Left cardiac atrium (tissue), 4 donors: ENCODE data around the gene AGTRAP. TPM values are rescaled to one million over a fixed set of nuclear protein-coding genes. Genes with fewer than 3 reads are reported as not detected.

Experiments
- ATAC-seq, 2 donors: fragments of 200-7000 bp; cut with Tn5 transposase; one replicate each; pipeline ENCODE4 v1.9.1; 2020; ENCODE audit warnings: mild to moderate bottlenecking in 2 of 2, moderate library complexity in 2 of 2
- DNase-seq: peaks from one replicate; pipeline ENCODE4 v3.0.0-alpha.2; 2020
- intact Hi-C, 2 donors: fragments of 100-400 bp; cut with DNase I; formaldehyde crosslinking; loops; one replicate each; pipeline versions ENCODE4 v1.14.1 to v1.15.1; 2022 to 2023
- total RNA-seq, 2 donors: library from RNA; stranded (reverse); fragmentation: NEBNext Ultra II Directional; extraction: Animal tissue kit (Norgen Biotek cat#: 25700); gene quantifications; one replicate each; pipeline ENCODE4 v1.2.1, GENCODE V29; 2021
- donor health status: DM: no; HTN: yes; CAD: no.
- donor health status: DM: no; HTN: yes; CAD: no; lungs with severe emphysema.
- donor health status: DM: yes; HTN: yes; CAD: no.
- donor health status: Dilated cardiomyopathy.

Gene AGTRAP
- total RNA-seq, 2 donors from 2014 or later: 25.4 to 25.7 TPM

DNA sequence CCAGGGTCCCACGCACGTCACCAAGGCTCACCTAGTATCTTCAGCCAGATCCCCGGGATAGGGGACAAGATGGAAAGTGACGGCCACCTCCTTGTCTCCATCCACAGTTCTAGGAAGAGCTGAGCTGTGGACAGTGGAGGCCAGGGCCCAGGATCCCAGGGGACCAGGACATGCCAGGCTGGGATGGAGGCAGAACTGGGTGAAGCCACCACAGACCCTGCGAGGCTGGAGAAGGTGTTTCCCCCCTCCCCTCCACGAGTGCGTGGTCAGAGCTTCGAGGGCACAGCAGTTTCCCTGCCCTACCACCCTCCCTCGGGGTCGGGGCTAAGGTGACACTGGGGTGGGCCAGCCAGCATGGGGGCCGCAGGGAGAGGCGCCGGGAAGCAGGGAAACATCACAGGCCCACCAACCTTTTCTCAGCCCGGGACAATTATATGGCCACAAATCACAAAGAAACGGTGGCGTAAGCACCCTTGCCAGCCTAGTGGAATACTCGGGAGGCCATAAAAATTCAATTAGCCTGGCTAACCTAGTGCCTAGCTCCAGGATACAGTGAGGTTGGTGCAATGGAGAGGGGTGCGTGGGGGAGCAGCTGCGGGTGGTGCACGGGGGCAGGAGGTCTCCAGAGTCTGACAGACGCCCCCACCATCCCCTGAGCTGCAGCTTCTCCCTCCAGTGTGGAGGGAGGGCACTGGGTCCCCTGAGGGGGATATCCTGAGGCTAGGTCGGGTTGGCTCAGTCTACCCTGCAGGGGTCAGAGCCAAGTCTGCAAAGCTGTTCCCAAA lies 31.1 kb upstream of the AGTRAP start:
- DNase-seq (no peak), ATAC-seq (no peak)
- intact Hi-C loops: no loop called here

DNA sequence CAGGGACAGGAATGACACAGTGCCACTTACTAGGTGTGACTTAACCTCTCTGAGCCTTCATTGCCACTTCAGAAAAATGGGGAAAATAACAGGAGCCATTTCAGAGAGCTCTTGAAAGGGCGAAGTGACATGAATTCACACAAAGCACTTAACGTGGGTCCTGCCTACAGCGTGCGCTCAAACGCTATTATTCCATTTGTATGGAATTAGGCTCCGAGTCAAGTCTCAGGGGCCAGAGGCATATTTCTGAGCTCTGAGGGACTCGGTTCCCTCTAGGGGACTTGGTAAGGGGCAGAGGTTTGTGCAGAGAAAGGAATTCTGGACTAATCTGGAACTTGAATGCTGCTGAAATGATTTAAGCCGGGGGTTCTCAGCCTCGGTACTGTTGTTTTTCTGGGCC lies 30.3 kb upstream of the AGTRAP start:
- no peak for DNase-seq
- intact Hi-C loops: no loop called here
- ATAC-seq: no peak

DNA sequence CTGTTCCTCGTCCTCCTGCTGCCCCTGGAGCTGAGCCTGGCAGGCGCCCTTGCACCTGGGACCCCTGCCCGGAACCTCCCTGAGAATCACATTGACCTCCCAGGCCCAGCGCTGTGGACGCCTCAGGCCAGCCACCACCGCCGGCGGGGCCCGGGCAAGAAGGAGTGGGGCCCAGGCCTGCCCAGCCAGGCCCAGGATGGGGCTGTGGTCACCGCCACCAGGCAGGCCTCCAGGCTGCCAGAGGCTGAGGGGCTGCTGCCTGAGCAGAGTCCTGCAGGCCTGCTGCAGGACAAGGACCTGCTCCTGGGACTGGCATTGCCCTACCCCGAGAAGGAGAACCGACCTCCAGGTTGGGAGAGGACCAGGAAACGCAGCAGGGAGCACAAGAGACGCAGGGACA lies 29.6 kb upstream of the AGTRAP start:
- ATAC-seq (no peak), DNase-seq (no peak)
- intact Hi-C loops: no loop called here

DNA sequence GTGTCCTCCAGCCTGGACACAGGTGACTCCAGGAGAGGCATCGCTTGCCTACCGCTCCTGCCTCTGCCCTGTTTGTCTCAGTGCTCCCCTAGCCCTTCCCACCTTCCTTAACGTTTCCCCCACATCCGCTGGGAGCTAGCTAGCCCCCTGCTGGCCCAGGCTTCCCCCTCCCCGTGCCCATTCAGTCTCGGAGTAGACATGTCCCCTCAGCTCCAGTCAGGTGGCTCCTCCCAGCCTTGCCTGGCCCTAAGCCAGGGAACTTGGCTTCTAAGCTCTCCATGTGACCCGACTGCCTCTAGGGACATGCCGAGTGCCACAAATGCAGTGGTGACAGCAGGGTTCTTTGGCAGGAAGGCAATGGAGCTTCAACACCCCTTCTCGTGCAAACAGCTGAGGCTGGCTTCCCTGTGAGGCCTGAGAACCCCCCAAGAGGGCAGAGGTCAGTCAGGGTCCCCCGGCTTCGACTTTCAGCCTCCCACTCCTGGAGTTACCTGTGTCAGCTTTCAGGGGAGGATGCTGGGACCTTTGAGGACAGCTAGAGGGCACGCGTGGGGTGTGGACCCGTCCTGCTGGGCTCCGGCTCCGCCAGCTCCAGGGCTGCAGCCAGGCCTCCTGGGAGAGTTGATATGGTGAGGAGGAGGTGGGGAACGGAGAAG lies 28.2 kb upstream of the AGTRAP start:
- intact Hi-C loops: no loop called here
- DNase-seq: peak; percentile 66
- ATAC-seq: peak; percentile 69 to 88

DNA sequence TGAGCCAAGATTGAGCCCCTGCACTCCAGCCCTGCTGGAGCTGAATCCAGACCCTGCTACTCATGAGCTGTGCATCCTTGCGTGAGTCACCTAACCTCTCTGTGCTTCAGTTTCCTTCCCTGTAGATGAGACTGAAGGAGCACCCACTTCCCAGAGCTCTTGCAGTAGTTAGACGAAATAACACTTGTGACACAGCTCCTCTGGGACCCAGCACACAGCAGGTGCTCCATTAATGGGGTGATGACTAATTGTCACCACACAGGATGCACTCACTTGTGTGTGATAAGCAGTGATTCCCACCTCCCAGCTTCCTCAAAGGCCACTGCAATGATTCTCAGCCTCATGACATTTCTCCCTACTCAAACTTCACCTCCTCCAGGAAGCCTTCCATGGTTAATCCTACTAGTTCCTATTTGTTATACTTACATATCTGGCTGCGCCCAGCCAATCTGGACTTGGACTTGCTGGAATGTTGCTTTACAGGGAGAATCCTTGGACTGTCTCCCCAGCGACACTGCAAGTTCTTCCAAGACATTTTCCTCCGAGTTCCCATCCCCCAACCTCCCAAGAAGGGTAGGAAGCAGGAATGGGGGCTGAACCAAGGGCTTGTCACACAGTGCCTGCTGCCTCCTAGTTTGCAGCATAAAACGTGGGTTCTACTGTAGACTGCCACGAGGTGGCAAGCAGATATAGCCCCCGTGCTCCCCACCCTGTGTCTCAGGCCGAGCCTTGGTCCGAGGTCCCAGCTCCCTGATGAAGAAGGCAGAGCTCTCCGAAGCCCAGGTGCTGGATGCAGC lies 27.2 kb upstream of the AGTRAP start:
- intact Hi-C loops: no loop called here
- DNase-seq: no peak
- no peak for ATAC-seq

DNA sequence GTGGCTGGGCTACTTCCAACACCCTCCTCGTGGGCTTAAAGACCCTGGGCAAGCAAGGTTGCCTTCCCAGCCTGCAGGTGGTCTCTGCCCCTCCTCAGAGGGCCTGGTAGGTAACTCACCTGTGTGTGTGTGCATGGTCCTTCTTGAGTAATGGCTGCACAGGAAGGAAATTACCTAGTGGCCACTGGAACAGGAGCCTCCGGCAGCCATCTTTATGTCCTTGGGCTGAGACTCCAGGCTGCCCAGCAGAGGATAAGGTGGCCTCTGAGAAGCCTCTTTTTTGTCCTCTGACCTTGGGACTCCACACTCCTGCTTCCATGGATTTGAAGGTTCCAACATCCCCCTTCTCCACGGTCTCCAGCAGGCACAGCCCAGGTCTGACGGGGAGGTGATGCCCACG lies 24.4 kb upstream of the AGTRAP start:
- ATAC-seq (no peak), DNase-seq (no peak)
- intact Hi-C loops: no loop called here

DNA sequence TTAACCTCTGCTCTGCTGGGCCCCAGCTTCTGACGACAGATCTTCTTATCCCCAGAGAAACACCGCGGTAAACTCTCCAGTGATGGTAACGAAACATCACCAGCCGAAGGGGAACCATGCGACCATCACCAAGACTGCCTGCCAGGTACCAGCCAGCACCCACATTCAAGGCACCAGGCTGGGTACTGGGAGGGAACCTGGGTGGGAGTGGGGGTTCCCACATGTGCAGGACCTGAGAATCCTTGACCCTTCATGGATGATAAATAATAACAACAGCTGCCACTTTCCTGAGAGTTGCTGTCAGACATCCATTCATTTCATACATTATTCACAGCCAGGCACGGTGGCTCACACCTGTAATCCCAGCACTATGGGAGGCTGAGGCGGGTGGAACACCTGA lies 23.7 kb upstream of the AGTRAP start:
- intact Hi-C loops: no loop called here
- DNase-seq (no peak), ATAC-seq (no peak)

DNA sequence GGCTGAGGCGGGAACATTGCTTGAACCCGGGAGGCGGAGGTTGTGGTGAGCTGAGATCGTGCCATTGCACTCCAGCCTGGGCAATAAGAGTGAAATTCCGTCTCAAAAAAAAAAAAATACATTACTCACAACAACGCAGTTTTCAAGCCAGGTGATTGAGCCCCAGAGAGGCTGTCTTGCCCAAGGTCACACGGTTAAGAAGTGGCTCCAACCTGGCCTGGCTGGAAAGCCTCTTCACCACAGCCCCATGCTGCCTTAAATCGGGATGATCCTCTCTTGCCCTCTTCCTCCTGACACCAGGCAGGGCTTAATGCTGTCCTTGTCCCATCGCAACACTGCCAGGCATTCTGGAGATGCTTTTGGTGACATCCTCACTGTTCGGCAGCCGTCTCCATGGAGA lies 22.8 kb upstream of the AGTRAP start:
- intact Hi-C loops: no loop called here
- DNase-seq (no peak), ATAC-seq (no peak)

DNA sequence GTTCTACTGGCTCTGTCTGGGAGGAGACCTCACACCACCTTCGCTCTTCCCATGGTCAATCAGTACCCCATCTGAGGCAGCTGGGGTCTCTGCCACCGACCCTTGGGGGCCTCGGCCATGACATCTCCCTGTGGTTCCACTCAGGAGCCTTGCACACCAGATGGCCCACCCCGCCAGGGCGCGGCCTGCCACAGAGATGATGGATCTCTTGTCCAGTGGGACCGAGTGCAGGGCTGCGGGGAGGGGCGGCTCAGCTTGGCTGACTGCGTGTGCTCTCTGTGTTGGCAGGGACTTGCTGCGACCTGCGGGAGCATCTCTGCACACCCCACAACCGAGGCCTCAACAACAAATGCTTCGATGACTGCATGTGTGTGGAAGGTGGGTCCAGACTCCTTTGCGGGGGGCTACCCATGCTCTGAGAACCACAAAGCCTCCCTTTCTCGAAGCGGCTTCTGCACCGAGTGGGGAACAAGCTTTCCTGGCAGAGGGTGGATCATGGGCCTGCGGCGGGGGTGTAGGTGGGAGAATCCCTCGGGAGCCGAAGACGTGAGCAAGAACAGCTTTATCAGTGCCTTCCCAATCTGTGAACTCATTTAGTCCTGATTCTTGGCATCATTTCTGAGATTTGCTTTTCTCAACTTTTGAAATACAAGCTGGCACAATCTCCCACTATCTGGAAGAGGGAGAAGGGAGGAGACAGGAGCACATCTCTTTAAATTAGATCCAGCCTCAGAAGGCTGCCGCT lies 20.9 kb upstream of the AGTRAP start:
- intact Hi-C loops: loop anchor here in 1 of 2 donors (5.0 kb wide), 1 partner anchor 38 kb away; no protein-coding TSS in a partner anchor
- ATAC-seq (peak in 1 of 2 donors; percentile 35), DNase-seq (no peak)

DNA sequence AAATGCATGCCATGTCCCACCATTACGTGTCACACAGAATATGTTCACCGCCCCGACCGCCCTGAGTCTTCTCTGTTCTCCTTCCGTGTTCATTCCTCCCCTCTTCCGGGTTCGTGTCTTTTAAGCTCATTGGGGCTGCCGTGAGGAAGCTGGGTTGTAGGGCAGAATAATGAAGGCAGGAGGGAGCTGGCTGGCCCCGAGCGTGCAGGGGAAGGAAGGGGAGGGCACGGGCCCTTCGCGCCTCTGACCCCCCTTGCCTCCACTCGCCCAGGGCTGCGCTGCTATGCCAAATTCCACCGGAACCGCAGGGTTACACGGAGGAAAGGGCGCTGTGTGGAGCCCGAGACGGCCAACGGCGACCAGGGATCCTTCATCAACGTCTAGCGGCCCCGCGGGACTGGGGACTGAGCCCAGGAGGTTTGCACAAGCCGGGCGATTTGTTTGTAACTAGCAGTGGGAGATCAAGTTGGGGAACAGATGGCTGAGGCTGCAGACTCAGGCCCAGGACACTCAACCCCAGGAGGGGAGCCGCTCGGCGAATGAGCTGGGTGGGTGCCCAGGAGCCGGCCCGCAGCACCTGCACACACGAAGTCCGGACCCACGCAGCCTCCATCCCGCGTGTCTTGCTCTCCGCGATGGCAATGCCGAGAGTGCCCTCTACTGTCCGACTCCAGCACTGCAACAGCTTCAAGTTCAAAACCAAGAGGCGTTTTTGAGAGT lies 16.5 kb upstream of the AGTRAP start:
- DNase-seq: peak; percentile 87
- ATAC-seq: peak; percentile 77 to 85
- intact Hi-C loops: loop anchor here (1.0 to 5.0 kb wide), 4 partner anchors 42 to 682 kb away; no protein-coding TSS in a partner anchor

DNA sequence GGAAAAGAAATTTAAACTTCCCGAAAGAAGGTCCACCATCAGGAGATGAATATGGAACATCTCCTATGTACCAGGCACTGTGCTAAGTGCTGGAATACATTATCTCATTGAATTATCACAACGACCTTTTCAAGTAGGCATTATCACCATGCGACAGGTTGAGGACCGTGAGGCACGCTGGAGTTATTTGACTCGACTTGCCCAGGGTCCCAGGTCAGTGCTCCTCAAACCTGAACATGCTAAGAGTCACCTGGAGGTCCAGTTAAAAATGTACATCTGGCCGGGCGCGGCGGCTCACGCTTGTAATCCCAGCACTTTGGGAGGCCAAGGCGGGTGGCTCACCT lies 15.9 kb upstream of the AGTRAP start:
- intact Hi-C loops: loop anchor here in 1 of 2 donors (5.0 kb wide), 2 partner anchors 73 to 683 kb away; no protein-coding TSS in a partner anchor
- no peak for ATAC-seq
- DNase-seq: no peak

DNA sequence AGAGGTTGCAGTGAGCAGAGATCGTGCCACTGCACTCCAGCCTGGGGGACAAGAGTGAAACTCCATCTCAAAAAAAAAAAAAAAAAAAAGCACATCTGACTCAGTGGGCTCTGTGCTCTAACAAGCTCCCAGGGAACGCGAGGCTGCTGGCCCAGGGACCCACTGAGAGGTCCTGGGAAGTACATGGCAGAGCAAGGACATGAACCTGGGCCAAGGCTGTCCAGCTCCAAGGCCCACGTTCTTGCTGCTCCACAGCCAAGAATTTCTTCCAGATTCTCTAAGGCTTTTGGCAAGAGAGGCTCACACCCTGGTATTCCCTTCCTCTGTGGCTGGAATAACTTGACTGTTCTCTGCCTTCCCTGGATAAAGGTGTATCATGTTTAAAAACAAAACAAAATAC lies 15.4 kb upstream of the AGTRAP start:
- intact Hi-C loops: loop anchor here in 1 of 2 donors (5.0 kb wide), 2 partner anchors 73 to 683 kb away; no protein-coding TSS in a partner anchor
- DNase-seq: no peak
- ATAC-seq: peak in 1 of 2 donors; percentile 34

DNA sequence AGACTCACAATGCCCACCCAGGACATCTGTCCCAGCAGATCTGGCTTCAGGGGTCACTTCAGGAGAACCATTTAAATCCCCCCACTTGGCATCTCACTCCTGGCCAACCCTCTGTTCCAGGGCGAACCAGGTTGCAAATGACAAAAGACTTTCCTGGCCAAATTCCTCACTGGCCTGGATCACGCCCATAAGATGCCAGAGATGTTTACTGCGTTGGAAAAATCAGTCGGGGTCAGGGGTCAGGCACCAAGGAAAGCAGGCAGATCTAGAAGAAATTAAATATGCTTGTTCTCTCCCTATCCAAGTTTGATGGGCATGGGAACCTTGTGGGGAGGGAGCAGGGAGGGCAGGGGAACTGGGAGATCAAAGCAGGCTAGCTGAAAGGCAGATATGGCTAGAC lies 14.6 kb upstream of the AGTRAP start:
- ATAC-seq (no peak), DNase-seq (no peak)
- intact Hi-C loops: loop anchor here in 1 of 2 donors (5.0 kb wide), 2 partner anchors 74 to 684 kb away; no protein-coding TSS in a partner anchor

DNA sequence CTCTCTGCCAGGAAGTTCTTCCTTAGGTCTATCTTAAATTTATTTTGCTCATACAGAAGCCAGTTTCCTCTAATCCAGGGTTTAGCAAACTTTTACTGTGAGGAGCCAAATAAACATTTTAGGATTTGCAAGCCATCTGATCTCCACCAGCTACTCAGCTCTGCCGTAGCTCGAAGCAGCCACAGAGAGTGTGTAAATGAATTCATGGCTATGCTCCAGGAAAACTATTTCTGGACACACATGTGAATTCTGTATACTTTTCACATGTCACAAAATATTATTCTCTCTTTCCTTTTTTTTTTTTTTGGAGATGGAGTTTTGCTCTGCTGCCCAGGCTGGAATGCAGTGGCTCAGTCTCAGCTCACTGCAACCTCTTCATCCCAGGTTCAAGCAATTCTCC lies 13.4 kb upstream of the AGTRAP start:
- DNase-seq: no peak
- intact Hi-C loops: loop anchor here in 1 of 2 donors (5.0 kb wide), 2 partner anchors 75 to 685 kb away; no protein-coding TSS in a partner anchor
- ATAC-seq: no peak

DNA sequence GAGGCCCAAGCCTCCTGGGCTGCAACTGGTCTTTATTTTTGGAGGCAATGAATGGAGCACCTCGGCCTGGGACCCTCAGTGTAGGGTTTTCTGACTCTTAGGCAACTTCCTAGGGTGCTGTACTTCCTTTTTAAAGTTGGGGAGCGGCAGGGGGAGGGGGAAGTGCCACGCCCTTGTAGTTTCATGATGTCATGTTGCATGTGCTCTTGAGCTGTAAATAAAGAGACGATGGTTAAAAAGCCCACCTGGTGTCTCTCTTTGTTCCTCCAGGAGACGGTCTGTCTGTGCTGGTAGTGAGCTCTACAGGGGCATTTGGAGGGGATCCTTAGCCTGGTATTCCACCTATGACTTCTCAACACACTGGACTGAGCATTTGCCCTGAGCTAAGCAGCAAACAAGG lies 10.3 kb upstream of the AGTRAP start:
- ATAC-seq (no peak), DNase-seq (no peak)
- intact Hi-C loops: no loop called here

DNA sequence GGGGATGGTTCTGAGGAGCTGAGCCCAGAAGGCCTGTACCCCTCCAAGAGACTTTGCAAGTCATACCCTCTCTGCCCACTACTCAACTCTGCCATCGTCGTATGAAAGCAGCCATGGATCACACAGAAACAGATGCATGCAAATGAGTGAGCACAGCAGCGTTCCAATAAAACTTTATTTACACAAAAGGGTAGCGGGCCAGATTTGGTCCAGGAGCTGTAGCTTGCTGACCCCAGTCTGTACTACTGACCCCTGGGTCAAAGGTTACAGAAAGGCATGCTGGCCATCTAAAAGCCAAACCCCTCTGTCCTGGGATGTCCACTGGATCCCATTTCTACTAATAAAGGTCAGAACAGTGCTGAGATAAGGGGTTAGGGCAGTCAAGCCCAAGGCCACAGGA lies 8.8 kb upstream of the AGTRAP start:
- intact Hi-C loops: no loop called here
- no peak for DNase-seq
- ATAC-seq: no peak

DNA sequence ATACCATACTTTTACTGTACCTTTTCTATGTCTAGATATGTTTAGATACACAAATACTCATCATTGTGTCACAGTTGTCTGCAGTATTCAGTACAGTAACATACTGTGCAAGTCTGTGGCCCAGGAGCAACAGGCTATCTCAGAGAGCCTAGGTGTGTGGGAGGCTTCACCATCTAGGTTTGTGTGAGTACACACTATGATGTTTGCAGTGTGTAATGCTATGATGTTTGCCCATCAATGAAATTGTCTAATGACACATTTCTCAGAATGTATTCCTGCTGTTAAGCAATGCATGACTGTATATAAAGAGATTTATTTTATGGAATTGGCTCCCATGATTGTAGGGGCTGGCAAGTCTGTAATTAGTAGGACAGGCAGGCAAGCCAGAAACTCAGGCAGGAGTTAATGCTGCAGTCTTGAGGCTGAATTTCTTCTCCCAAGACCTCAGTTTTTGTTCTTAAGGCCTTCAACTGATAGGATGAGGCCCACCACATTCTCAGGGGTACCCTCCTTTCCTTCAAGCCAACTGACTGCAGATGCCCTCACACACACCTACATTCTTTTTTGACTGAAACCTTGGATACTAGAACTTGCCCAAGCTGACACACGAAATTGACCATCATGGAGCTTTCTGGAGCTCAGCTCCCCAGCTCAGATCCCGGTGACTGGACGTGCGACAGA lies 7.7 kb upstream of the AGTRAP start:
- no peak for DNase-seq
- intact Hi-C loops: no loop called here
- ATAC-seq: no peak

DNA sequence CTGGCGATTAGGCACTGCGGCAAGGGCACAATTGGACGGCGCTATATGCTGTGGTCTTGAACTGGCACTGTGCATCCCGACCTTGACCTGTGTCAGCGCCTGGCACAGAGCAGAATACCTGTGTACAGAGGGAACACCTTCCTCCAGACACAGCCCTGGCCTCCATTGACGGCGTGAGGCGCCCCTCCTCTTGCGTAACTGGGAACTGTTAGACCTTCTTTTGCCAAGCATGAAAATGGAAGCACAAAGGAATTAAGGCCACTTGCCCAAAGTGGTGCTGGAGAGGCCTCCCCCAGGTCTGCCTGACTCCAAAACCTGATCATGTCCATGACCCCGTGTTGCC lies 6.8 kb upstream of the AGTRAP start:
- intact Hi-C loops: no loop called here
- ATAC-seq (no peak), DNase-seq (no peak)
